Measurements from ENCODE around the gene XPC. TPM values are rescaled to one million over a fixed set of nuclear protein-coding genes. Genes with fewer than 3 reads are reported as not detected.

XPC gene
- total RNA-seq, 1 experiment from 2014 or later, result 34.9 TPM

DNA sequence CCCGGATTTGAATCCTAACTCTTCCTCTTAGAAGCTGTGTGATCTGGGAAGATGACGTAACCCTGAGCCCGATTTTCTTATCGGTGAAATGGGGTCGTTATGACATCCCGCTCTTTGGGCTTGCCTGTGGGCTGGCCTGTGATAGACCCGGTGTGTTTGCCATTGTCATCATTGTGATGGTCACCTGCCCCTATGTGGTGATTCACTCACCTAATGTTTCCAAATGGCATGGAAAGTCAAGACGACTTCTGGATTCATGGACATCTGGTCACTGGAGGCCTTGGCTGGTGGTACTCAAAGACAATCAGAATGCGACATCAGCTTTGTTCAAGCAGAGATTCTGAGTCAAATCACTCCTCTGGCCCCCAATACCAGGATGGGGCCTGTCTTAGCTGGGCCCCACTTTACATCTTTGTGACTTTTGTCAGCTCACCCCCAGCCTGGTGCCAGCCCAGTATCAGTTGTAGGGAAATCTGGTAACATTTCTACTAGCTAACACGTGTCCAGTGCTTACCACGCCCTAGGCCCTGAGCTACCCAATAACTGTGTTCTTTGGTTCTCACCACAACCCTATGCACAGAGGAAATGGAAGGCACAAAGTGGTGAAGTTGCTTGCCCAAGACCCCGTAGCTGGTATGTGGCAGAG lies 50.8 kb downstream of the XPC start (continued):
- TF ChIP-seq, protein P1, sequence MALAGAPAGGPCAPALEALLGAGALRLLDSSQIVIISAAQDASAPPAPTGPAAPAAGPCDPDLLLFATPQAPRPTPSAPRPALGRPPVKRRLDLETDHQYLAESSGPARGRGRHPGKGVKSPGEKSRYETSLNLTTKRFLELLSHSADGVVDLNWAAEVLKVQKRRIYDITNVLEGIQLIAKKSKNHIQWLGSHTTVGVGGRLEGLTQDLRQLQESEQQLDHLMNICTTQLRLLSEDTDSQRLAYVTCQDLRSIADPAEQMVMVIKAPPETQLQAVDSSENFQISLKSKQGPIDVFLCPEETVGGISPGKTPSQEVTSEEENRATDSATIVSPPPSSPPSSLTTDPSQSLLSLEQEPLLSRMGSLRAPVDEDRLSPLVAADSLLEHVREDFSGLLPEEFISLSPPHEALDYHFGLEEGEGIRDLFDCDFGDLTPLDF (CRISPR knock-in tag; IDR thresholded peaks at IDR 0.05), result no peak
- TF ChIP-seq GTF2I (CRISPR knock-in tag; conservative IDR thresholded peaks at IDR 0.05) (no peak), OVOL2 (CRISPR knock-in tag; IDR thresholded peaks at IDR 0.05; ENCODE audit: borderline replicate concordance) (no peak), SMAD4 (CRISPR knock-in tag; IDR thresholded peaks at IDR 0.05) (no peak)

DNA sequence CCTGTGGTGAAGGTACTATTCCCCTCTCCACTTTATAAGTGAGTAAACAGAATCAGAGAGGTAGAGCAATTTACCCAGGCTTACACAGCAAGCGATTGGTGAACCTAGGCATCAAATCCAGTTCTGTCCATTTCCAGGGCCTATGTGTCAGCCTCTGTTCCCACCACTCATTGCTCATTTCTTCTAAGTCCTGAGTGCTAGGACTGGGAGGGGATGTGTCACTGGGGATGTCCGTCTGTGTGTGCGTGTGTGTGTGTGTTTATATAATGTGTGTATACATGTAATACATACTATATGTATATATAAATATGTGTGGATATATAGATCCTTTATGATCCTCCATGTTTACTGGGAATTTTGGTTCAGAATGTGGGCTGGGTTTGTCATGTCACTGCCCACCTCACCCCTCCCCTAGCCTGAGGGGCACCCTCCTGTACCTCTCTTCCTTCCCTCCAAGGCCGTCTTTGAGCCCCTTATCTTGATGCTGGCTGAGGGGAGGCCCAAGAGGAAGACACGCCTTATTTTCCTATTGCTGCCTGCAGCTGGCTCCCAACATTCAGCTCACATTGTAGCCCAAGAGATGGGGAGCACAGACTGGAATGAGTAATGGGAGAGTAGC lies 51.4 kb downstream of the XPC start:
- H3K27me3 Mint-ChIP-seq (ENCODE audit: low read depth), result no peaks in the 10 kb centered on the region

More for the DNA sequence above, 51.4 kb downstream of the XPC start:
- no peak overlapping the region for H3K4me3 Mint-ChIP-seq
- CTCF ChIA-PET, result interaction anchor here (1.3 to 5.6 kb wide), 3 partner anchors 76 to 231 kb away, joined by 5 to 98 read pairs (median 16); no protein-coding TSS in a partner anchor
- ATAC-seq, result no peak
- H3K36me3 Mint-ChIP-seq, result peaks cover 26% of the 10 kb centered on the region
- peaks cover 30% of the 10 kb centered on the region for H3K4me1 Mint-ChIP-seq
- H3K27ac Mint-ChIP-seq, result no peak overlapping the region
- DNase-seq (ENCODE audit: low spot score), result no peak
- H3K9me3 Mint-ChIP-seq, result peaks cover 5% of the 10 kb centered on the region
- POLR2A ChIA-PET, result no interaction called here
- TF ChIP-seq SOX15 (CRISPR knock-in tag; IDR thresholded peaks at IDR 0.05) (no peak), ZNF317 (CRISPR knock-in tag; IDR thresholded peaks at IDR 0.05; ENCODE audit: borderline replicate concordance, low read depth) (no peak), TEAD1 (CRISPR knock-in tag; IDR thresholded peaks at IDR 0.05) (no peak), TCF7 (CRISPR knock-in tag; IDR thresholded peaks at IDR 0.05; ENCODE audit: low read depth) (no peak), NFYB (CRISPR knock-in tag; conservative IDR thresholded peaks at IDR 0.05; ENCODE audit: low read depth) (no peak), ZNF232 (CRISPR knock-in tag; IDR thresholded peaks at IDR 0.05) (no peak)
- TF ChIP-seq, protein P2, sequence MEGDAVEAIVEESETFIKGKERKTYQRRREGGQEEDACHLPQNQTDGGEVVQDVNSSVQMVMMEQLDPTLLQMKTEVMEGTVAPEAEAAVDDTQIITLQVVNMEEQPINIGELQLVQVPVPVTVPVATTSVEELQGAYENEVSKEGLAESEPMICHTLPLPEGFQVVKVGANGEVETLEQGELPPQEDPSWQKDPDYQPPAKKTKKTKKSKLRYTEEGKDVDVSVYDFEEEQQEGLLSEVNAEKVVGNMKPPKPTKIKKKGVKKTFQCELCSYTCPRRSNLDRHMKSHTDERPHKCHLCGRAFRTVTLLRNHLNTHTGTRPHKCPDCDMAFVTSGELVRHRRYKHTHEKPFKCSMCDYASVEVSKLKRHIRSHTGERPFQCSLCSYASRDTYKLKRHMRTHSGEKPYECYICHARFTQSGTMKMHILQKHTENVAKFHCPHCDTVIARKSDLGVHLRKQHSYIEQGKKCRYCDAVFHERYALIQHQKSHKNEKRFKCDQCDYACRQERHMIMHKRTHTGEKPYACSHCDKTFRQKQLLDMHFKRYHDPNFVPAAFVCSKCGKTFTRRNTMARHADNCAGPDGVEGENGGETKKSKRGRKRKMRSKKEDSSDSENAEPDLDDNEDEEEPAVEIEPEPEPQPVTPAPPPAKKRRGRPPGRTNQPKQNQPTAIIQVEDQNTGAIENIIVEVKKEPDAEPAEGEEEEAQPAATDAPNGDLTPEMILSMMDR (IDR thresholded peaks at IDR 0.05), result no peak
- TF ChIP-seq, protein P1 (CRISPR knock-in tag; IDR thresholded peaks at IDR 0.05), result no peak
- TF ChIP-seq, protein P3, sequence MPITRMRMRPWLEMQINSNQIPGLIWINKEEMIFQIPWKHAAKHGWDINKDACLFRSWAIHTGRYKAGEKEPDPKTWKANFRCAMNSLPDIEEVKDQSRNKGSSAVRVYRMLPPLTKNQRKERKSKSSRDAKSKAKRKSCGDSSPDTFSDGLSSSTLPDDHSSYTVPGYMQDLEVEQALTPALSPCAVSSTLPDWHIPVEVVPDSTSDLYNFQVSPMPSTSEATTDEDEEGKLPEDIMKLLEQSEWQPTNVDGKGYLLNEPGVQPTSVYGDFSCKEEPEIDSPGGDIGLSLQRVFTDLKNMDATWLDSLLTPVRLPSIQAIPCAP (CRISPR knock-in tag; IDR thresholded peaks at IDR 0.05), result no peak
- TF ChIP-seq, protein P4, sequence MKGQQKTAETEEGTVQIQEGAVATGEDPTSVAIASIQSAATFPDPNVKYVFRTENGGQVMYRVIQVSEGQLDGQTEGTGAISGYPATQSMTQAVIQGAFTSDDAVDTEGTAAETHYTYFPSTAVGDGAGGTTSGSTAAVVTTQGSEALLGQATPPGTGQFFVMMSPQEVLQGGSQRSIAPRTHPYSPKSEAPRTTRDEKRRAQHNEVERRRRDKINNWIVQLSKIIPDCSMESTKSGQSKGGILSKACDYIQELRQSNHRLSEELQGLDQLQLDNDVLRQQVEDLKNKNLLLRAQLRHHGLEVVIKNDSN (CRISPR knock-in tag; IDR thresholded peaks at IDR 0.05), result no peak
- TF ChIP-seq, protein P5, sequence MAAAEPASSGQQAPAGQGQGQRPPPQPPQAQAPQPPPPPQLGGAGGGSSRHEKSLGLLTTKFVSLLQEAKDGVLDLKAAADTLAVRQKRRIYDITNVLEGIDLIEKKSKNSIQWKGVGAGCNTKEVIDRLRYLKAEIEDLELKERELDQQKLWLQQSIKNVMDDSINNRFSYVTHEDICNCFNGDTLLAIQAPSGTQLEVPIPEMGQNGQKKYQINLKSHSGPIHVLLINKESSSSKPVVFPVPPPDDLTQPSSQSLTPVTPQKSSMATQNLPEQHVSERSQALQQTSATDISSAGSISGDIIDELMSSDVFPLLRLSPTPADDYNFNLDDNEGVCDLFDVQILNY (CRISPR knock-in tag; IDR thresholded peaks at IDR 0.05), result no peak
- TF ChIP-seq, protein P6, sequence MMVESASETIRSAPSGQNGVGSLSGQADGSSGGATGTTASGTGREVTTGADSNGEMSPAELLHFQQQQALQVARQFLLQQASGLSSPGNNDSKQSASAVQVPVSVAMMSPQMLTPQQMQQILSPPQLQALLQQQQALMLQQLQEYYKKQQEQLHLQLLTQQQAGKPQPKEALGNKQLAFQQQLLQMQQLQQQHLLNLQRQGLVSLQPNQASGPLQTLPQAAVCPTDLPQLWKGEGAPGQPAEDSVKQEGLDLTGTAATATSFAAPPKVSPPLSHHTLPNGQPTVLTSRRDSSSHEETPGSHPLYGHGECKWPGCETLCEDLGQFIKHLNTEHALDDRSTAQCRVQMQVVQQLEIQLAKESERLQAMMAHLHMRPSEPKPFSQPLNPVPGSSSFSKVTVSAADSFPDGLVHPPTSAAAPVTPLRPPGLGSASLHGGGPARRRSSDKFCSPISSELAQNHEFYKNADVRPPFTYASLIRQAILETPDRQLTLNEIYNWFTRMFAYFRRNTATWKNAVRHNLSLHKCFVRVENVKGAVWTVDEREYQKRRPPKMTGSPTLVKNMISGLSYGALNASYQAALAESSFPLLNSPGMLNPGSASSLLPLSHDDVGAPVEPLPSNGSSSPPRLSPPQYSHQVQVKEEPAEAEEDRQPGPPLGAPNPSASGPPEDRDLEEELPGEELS (CRISPR knock-in tag; IDR thresholded peaks at IDR 0.05), result no peak
- TF ChIP-seq, protein P7, sequence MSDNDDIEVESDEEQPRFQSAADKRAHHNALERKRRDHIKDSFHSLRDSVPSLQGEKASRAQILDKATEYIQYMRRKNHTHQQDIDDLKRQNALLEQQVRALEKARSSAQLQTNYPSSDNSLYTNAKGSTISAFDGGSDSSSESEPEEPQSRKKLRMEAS (CRISPR knock-in tag; IDR thresholded peaks at IDR 0.05), result no peak

Data from WTC11 (cell line).